PC-3 (cell line): ENCODE data around the gene NEDD4L.

ENCODE experiments used
- CTCF ChIP-seq: fragments of 300-600 bp; sonication (generic); conservative IDR thresholded peaks from 2 replicates; pipeline ENCODE4 v1.5.1; 2017; ENCODE audit warnings: antibody characterized with exemption, low read depth, mild to moderate bottlenecking, low read length
- EZH2 ChIP-seq: fragments of 300-600 bp; sonication (generic); IDR thresholded peaks from one replicate; pipeline ENCODE4 v1.6.1; 2017; ENCODE audit warnings: antibody characterized with exemption, mild to moderate bottlenecking, low read length; ENCODE audit not compliant: unreplicated experiment
- EZH2phosphoT487 ChIP-seq: fragments of 300-600 bp; sonication (generic); IDR thresholded peaks from 2 replicates; pipeline ENCODE4 v1.6.1; 2018; ENCODE audit warnings: mild to moderate bottlenecking, antibody characterized with exemption, low read length, borderline replicate concordance

GRCh38 chr18:58180172-58180571, 136.1 kb downstream of the NEDD4L start:
- no peak for TF ChIP-seq CTCF
- TF ChIP-seq EZH2: no peak
- no peak for TF ChIP-seq EZH2phosphoT487
